Activated T-cell treated with anti-CD3 and anti-CD28 coated beads for 48 hours (primary cell): ENCODE results near the gene TAF11L13.
"Not testable (repeated sequence)": the region's sequence is repeated elsewhere in the genome, so short reads cannot be mapped to it uniquely, and the experiment has no call there.

Experiments used
- DNase-seq: peaks from one replicate; pipeline ENCODE4 v3.0.0-alpha.2; 2020; ENCODE audit warnings: low read depth

TAF11L13 gene

GRCh38 chr5:17631788-17632187 lies at the start of gene TAF11L13:
Gene TAF11L13, plus strand, starts transcription at chr5:17632088.
- DNase-seq: not testable (repeated sequence)

GRCh38 chr5:17585658-17586057 lies 46.2 kb upstream of the TAF11L13 start, which contains the start of gene TAF11L7:
Gene TAF11L7, minus strand, starts transcription at chr5:17585758.
- not testable (repeated sequence) for DNase-seq

GRCh38 chr5:17590860-17591259 lies 41.0 kb upstream of the TAF11L13 start, which contains the start of gene TAF11L8:
Gene TAF11L8, minus strand, starts transcription at chr5:17590960.
- DNase-seq: not testable (repeated sequence)

- DNase-seq: not testable (repeated sequence)
Measured at GRCh38 chr5:17594255-17594654, 37.6 kb upstream of the TAF11L13 start, which contains the start of gene TAF11L9. Gene TAF11L9, minus strand, starts transcription at chr5:17594394.

GRCh38 chr5:17597728-17598127 lies 34.2 kb upstream of the TAF11L13 start, which contains the start of gene TAF11L10:
Gene TAF11L10, minus strand, starts transcription at chr5:17597828.
- not testable (repeated sequence) for DNase-seq

GRCh38 chr5:17603880-17604279 lies 28.0 kb upstream of the TAF11L13 start, which contains the start of gene TAF11L11:
Gene TAF11L11, plus strand, starts transcription at chr5:17604183.
- DNase-seq: not testable (repeated sequence)

- DNase-seq: no peak
Measured at GRCh38 chr5:17604951-17605350, 26.9 kb upstream of the TAF11L13 start.

GRCh38 chr5:17607461-17607860 lies 24.4 kb upstream of the TAF11L13 start:
- DNase-seq: not testable (repeated sequence)

- DNase-seq: not testable (repeated sequence)
Measured at GRCh38 chr5:17610092-17610491, 21.8 kb upstream of the TAF11L13 start, which contains the start of gene TAF11L12. Gene TAF11L12, plus strand, starts transcription at chr5:17610392.

GRCh38 chr5:17614872-17615605 lies 16.8 kb upstream of the TAF11L13 start:
- DNase-seq: no peak

GRCh38 chr5:17619354-17619753 lies 12.5 kb upstream of the TAF11L13 start:
- no peak for DNase-seq

GRCh38 chr5:17620627-17621026 lies 11.3 kb upstream of the TAF11L13 start:
- no peak for DNase-seq

GRCh38 chr5:17625686-17626085 lies 6.2 kb upstream of the TAF11L13 start:
- no peak for DNase-seq

- no peak for DNase-seq
Measured at GRCh38 chr5:17634160-17634559, 2.3 kb downstream of the TAF11L13 start, which contains the start of gene TAF11L14. Gene TAF11L14, plus strand, starts transcription at chr5:17634460.

- not testable (repeated sequence) for DNase-seq
Measured at GRCh38 chr5:17649232-17649631, 17.3 kb downstream of the TAF11L13 start.

GRCh38 chr5:17655201-17655759 lies 23.4 kb downstream of the TAF11L13 start:
- DNase-seq: not testable (repeated sequence)

GRCh38 chr5:17655921-17656320 lies 24.0 kb downstream of the TAF11L13 start:
- DNase-seq: no peak

GRCh38 chr5:17663182-17663581 lies 31.3 kb downstream of the TAF11L13 start:
- DNase-seq: no peak

GRCh38 chr5:17665836-17666235 lies 33.9 kb downstream of the TAF11L13 start:
- DNase-seq: no peak

- DNase-seq: no peak
Measured at GRCh38 chr5:17666726-17667235, 34.9 kb downstream of the TAF11L13 start.

GRCh38 chr5:17670353-17670752 lies 38.5 kb downstream of the TAF11L13 start:
- no peak for DNase-seq

- DNase-seq: no peak
Measured at GRCh38 chr5:17678751-17679324, 47.0 kb downstream of the TAF11L13 start.
